GM12891 (cell line): ENCODE data around the gene DHRSX.

ENCODE experiments used
- POLR2A ChIP-seq: IDR thresholded peaks from 2 replicates; pipeline ENCODE4 v1.6.1; 2011; ENCODE audit warnings: low read depth, low read length, control low read depth
- POLR2AphosphoS5 ChIP-seq: IDR thresholded peaks from 2 replicates; pipeline ENCODE4 v1.6.1; 2011; ENCODE audit warnings: low read depth, low read length, control low read depth
- TAF1 ChIP-seq: IDR thresholded peaks from 2 replicates; pipeline ENCODE4 v1.6.1; 2011; ENCODE audit warnings: low read depth, low read length, control low read depth

DNA sequence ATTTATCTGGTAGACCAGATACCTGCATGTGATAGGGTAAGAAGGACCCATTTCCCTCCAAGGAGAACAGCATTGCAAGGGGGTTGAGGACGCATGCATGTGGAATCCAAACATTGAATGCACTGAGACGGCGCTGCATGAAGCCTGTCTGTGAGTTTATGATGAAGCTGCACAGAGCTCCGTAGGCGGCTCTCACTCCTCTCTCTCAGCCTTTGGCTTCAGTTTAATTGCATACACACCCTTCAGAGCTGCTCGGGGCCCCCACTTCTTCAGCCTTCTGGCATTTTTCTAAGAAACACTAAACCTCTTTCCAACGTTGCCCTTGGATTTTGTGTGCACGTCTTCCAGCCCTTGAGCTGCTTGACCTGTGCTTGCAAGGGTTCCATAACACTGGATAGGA, 176.6 kb downstream of the DHRSX start:
- no peak for TF ChIP-seq POLR2A
- TF ChIP-seq TAF1: no peak
- no peak for TF ChIP-seq POLR2AphosphoS5
